Right hindlimb (tissue), 1 donor: ENCODE measurements around the gene PCDH9.
"Not testable (repeated sequence)": the region's sequence is repeated elsewhere in the genome, so short reads cannot be mapped to it uniquely, and the experiment has no call there.

Experiments
- DNase-seq: peaks from one replicate; pipeline ENCODE4 v3.0.0-alpha.2; 2018

PCDH9 gene

GRCh38 chr13:66887088-66887487 lies 343.0 kb downstream of the PCDH9 start:
- peak; percentile 23 for DNase-seq

- peak; percentile 20 for DNase-seq
These were observed 343.9 kb downstream of the PCDH9 start for GRCh38 chr13:66886264-66886663.

- not testable (repeated sequence) for DNase-seq
These were observed 349.0 kb downstream of the PCDH9 start for GRCh38 chr13:66881170-66881569.

- no peak for DNase-seq
These were observed 350.1 kb downstream of the PCDH9 start for GRCh38 chr13:66879988-66880387.

GRCh38 chr13:66875264-66875663 lies 354.9 kb downstream of the PCDH9 start:
- DNase-seq: no peak

GRCh38 chr13:66864627-66865026 lies 365.5 kb downstream of the PCDH9 start:
- DNase-seq: no peak

- no peak for DNase-seq
These were observed 369.2 kb downstream of the PCDH9 start for GRCh38 chr13:66860878-66861417.

GRCh38 chr13:66859934-66860877 lies 369.9 kb downstream of the PCDH9 start:
- DNase-seq: no peak

GRCh38 chr13:66859078-66859477 lies 371.1 kb downstream of the PCDH9 start:
- no peak for DNase-seq

GRCh38 chr13:66858163-66858562 lies 372.0 kb downstream of the PCDH9 start:
- DNase-seq: no peak

GRCh38 chr13:66855131-66855530 lies 375.0 kb downstream of the PCDH9 start:
- DNase-seq: no peak

- DNase-seq: no peak
These were observed 376.6 kb downstream of the PCDH9 start for GRCh38 chr13:66853564-66853963.

- DNase-seq: no peak
These were observed 380.4 kb downstream of the PCDH9 start for GRCh38 chr13:66849706-66850105.

GRCh38 chr13:66847541-66847940 lies 382.6 kb downstream of the PCDH9 start:
- DNase-seq: no peak

- DNase-seq: no peak
These were observed 384.7 kb downstream of the PCDH9 start for GRCh38 chr13:66845393-66845792.

- no peak for DNase-seq
These were observed 385.2 kb downstream of the PCDH9 start for GRCh38 chr13:66844933-66845332.

GRCh38 chr13:66842766-66843165 lies 387.4 kb downstream of the PCDH9 start:
- no peak for DNase-seq

- no peak for DNase-seq
These were observed 389.5 kb downstream of the PCDH9 start for GRCh38 chr13:66840621-66841020.

- DNase-seq: no peak
These were observed 392.9 kb downstream of the PCDH9 start for GRCh38 chr13:66837246-66837645.

- DNase-seq: peak; percentile 67
These were observed 395.0 kb downstream of the PCDH9 start for GRCh38 chr13:66835040-66835628.

GRCh38 chr13:66830940-66831716 lies 399.0 kb downstream of the PCDH9 start:
- no peak for DNase-seq

GRCh38 chr13:66829803-66830202 lies 400.3 kb downstream of the PCDH9 start:
- no peak for DNase-seq

- DNase-seq: no peak
These were observed 403.7 kb downstream of the PCDH9 start for GRCh38 chr13:66826398-66826797.
